Measurements from ENCODE around the gene RIMS4.

Gene RIMS4

GRCh38 chr20:44807051-44807683 lies 3.2 kb downstream of the RIMS4 start:
- H3K4me2 ChIP-seq (ENCODE audit: low read length) = no peak overlapping the region
- no peaks in the 10 kb centered on the region for H3K9me3 ChIP-seq (replicated peaks; ENCODE audit: low read length)
- H3K4me1 ChIP-seq (ENCODE audit: control insufficient read depth, insufficient read depth, low read length) = no peaks in the 10 kb centered on the region
- H3K9ac ChIP-seq (ENCODE audit: low read depth, low read length) = no peak overlapping the region
- no peak overlapping the region for H3K4me3 ChIP-seq (ENCODE audit: low read length)
- H3K36me3 ChIP-seq (ENCODE audit: insufficient read depth, low read length) = no peaks in the 10 kb centered on the region
- H3K27me3 ChIP-seq (ENCODE audit: control insufficient read depth, insufficient read depth, low read length) = peaks cover 83% of the 10 kb centered on the region

GRCh38 chr20:44805979-44806620 lies 4.2 kb downstream of the RIMS4 start:
- no peak overlapping the region for H3K4me2 ChIP-seq (ENCODE audit: low read length)
- no peak overlapping the region for H3K4me3 ChIP-seq (ENCODE audit: low read length)
- H3K36me3 ChIP-seq (ENCODE audit: insufficient read depth, low read length) = no peaks in the 10 kb centered on the region
- H3K9ac ChIP-seq (ENCODE audit: low read depth, low read length) = no peak overlapping the region
- H3K9me3 ChIP-seq (replicated peaks; ENCODE audit: low read length) = no peaks in the 10 kb centered on the region
- H3K27me3 ChIP-seq (ENCODE audit: control insufficient read depth, insufficient read depth, low read length) = peaks cover 77% of the 10 kb centered on the region
- H3K4me1 ChIP-seq (ENCODE audit: control insufficient read depth, insufficient read depth, low read length) = no peaks in the 10 kb centered on the region

DNA sequence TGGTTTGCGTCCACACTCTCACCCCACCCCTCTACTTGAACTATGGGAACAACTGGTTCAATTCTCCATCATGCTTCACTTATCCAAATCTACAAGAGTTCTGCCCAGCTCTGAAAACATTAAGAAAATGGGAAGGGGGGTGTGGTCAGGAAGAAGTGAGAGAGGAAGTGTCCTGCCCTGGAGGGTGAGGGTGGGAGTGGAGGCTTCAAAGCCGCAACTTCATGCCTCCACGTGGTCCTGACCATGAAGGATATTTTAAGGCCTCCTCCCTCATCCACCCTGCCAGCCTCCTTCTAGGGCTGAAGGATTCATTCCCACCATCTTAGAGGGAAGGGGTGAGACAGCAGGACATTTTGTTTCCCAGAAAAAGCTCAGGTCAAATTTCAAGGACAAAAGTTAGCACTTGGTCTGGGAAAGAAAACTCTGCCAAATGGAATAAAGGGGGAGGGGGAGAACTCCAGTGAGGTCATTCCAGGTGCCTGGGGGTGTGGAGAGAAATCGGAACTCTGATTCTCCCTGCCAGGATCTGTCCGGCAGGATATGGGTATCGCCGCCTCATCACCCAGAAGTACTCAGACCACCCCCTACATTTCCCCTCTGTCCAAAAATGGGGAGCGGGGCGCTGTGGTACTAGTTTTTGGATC lies 4.9 kb downstream of the RIMS4 start:
- Histone ChIP-seq H3K36me3 (ENCODE audit: insufficient read depth, low read length) (no peaks in the 10 kb centered on the region), H3K27me3 (ENCODE audit: control insufficient read depth, insufficient read depth, low read length) (peaks cover 71% of the 10 kb centered on the region), H3K9me3 (replicated peaks; ENCODE audit: low read length) (no peaks in the 10 kb centered on the region), H3K4me1 (ENCODE audit: control insufficient read depth, insufficient read depth, low read length) (no peaks in the 10 kb centered on the region), H3K4me3 (ENCODE audit: low read length) (no peak overlapping the region), H3K9ac (ENCODE audit: low read depth, low read length) (no peak overlapping the region), H3K4me2 (ENCODE audit: low read length) (no peak overlapping the region)

DNA sequence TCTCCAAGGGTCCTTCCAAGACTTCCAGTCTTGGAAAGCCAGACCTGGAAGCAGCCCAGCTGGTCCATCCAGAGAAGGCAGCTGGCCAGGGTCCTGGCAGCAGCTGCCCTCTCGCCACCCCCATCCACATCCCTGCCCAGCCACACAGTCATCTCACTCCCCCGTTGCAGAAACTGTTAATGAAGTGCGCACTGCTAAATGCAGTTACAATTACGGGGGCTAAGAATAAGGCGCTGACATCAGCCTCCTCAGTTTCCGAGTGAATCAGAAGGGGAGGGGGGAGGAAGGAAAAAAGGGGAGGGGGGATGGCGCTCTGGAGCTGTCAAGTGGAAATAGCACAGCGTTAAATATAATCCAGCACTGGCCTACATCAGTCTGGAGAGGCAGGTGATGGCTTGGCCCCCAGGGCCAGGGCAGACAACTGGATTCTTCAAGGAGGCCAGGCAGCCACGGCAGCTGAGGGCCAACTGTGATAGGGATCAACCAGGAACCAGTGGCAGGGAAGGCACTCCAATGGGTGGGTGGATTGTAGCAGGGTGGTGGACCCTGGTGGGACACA lies 6.9 kb downstream of the RIMS4 start:
- Histone ChIP-seq H3K36me3 (ENCODE audit: insufficient read depth, low read length) (no peaks in the 10 kb centered on the region), H3K4me2 (ENCODE audit: low read length) (no peak overlapping the region), H3K27me3 (ENCODE audit: control insufficient read depth, insufficient read depth, low read length) (peaks cover 66% of the 10 kb centered on the region), H3K4me3 (ENCODE audit: low read length) (no peak overlapping the region), H3K4me1 (ENCODE audit: control insufficient read depth, insufficient read depth, low read length) (no peaks in the 10 kb centered on the region), H3K9me3 (replicated peaks; ENCODE audit: low read length) (no peaks in the 10 kb centered on the region), H3K9ac (ENCODE audit: low read depth, low read length) (no peak overlapping the region)

DNA sequence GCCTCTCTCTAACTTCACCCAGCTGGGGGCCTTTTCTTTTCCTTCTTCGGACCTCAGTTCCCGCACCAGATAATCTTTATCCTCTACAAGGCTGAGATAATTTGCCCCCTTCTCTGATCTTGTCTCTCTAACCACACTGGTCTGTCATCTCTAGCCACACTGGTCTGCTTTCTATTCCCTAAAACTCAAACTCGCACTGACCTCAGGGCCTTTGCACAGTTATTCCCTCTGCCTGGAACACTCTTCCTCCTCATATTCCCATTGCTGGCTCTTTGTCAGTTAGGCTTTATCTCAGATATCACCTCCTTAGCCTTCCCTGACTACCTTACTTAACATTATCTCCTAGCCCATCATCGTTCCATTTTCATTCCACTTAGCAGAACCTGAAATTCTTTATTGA lies 7.6 kb downstream of the RIMS4 start:
- H3K9me3 ChIP-seq (replicated peaks; ENCODE audit: low read length) = no peaks in the 10 kb centered on the region
- H3K4me2 ChIP-seq (ENCODE audit: low read length) = no peak overlapping the region
- H3K4me3 ChIP-seq (ENCODE audit: low read length) = no peak overlapping the region
- no peak overlapping the region for H3K9ac ChIP-seq (ENCODE audit: low read depth, low read length)
- H3K27me3 ChIP-seq (ENCODE audit: control insufficient read depth, insufficient read depth, low read length) = peaks cover 66% of the 10 kb centered on the region
- H3K4me1 ChIP-seq (ENCODE audit: control insufficient read depth, insufficient read depth, low read length) = no peaks in the 10 kb centered on the region
- H3K36me3 ChIP-seq (ENCODE audit: insufficient read depth, low read length) = no peaks in the 10 kb centered on the region

- Histone ChIP-seq H3K9me3 (replicated peaks; ENCODE audit: low read length) (no peaks in the 10 kb centered on the region), H3K27me3 (ENCODE audit: control insufficient read depth, insufficient read depth, low read length) (peaks cover 71% of the 10 kb centered on the region)
Observed at GRCh38 chr20:44800391-44801046, 9.8 kb downstream of the RIMS4 start.

GRCh38 chr20:44799691-44800090 lies 10.7 kb downstream of the RIMS4 start:
- no peaks in the 10 kb centered on the region for H3K9me3 ChIP-seq (replicated peaks; ENCODE audit: low read length)
- H3K4me3 ChIP-seq (ENCODE audit: low read length) = no peak overlapping the region
- H3K4me1 ChIP-seq (ENCODE audit: control insufficient read depth, insufficient read depth, low read length) = no peaks in the 10 kb centered on the region
- peaks cover 72% of the 10 kb centered on the region for H3K27me3 ChIP-seq (ENCODE audit: control insufficient read depth, insufficient read depth, low read length)
- no peak overlapping the region for H3K4me2 ChIP-seq (ENCODE audit: low read length)
- no peak overlapping the region for H3K9ac ChIP-seq (ENCODE audit: low read depth, low read length)
- no peaks in the 10 kb centered on the region for H3K36me3 ChIP-seq (ENCODE audit: insufficient read depth, low read length)

More at GRCh38 chr20:44800391-44801046, 9.8 kb downstream of the RIMS4 start:
- Histone ChIP-seq H3K4me1 (ENCODE audit: control insufficient read depth, insufficient read depth, low read length) (no peaks in the 10 kb centered on the region), H3K4me3 (ENCODE audit: low read length) (no peak overlapping the region), H3K9ac (ENCODE audit: low read depth, low read length) (no peak overlapping the region), H3K4me2 (ENCODE audit: low read length) (no peak overlapping the region), H3K36me3 (ENCODE audit: insufficient read depth, low read length) (no peaks in the 10 kb centered on the region)

GRCh38 chr20:44796758-44797457 lies 13.4 kb downstream of the RIMS4 start:
- Histone ChIP-seq H3K4me1 (ENCODE audit: control insufficient read depth, insufficient read depth, low read length) (no peaks in the 10 kb centered on the region), H3K9ac (ENCODE audit: low read depth, low read length) (no peak overlapping the region), H3K9me3 (replicated peaks; ENCODE audit: low read length) (no peaks in the 10 kb centered on the region), H3K27me3 (ENCODE audit: control insufficient read depth, insufficient read depth, low read length) (peaks cover 53% of the 10 kb centered on the region), H3K36me3 (ENCODE audit: insufficient read depth, low read length) (no peaks in the 10 kb centered on the region), H3K4me2 (ENCODE audit: low read length) (no peak overlapping the region), H3K4me3 (ENCODE audit: low read length) (no peak overlapping the region)

DNA sequence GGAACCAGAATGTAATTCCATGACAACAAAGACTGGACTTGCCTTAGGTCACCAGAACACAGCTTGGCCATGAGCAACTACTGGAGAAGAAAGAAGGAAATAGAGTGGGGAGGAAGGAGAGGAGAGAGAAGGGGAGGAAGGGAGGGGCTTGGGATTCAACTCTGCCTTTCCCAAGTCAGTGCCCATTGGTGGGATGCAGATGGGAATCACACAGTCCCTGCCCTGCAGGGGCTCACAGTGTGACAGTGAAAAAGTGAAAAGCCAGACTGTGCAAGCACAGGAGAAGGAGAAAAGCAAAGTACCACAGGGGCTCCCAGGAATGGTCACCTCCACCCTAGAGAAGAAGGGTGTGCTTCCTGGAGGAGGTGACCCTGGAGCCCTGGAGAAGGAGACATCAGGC lies 14.0 kb downstream of the RIMS4 start:
- H3K4me3 ChIP-seq (ENCODE audit: low read length) = no peak overlapping the region
- no peak overlapping the region for H3K9ac ChIP-seq (ENCODE audit: low read depth, low read length)
- H3K4me2 ChIP-seq (ENCODE audit: low read length) = no peak overlapping the region
- no peaks in the 10 kb centered on the region for H3K9me3 ChIP-seq (replicated peaks; ENCODE audit: low read length)
- H3K36me3 ChIP-seq (ENCODE audit: insufficient read depth, low read length) = no peaks in the 10 kb centered on the region
- H3K4me1 ChIP-seq (ENCODE audit: control insufficient read depth, insufficient read depth, low read length) = no peaks in the 10 kb centered on the region
- H3K27me3 ChIP-seq (ENCODE audit: control insufficient read depth, insufficient read depth, low read length) = peaks cover 57% of the 10 kb centered on the region

GRCh38 chr20:44795836-44796235 lies 14.5 kb downstream of the RIMS4 start:
- Histone ChIP-seq H3K4me3 (ENCODE audit: low read length) (no peak overlapping the region), H3K9me3 (replicated peaks; ENCODE audit: low read length) (no peaks in the 10 kb centered on the region), H3K9ac (ENCODE audit: low read depth, low read length) (no peak overlapping the region), H3K4me1 (ENCODE audit: control insufficient read depth, insufficient read depth, low read length) (no peaks in the 10 kb centered on the region), H3K27me3 (ENCODE audit: control insufficient read depth, insufficient read depth, low read length) (peaks cover 59% of the 10 kb centered on the region), H3K4me2 (ENCODE audit: low read length) (no peak overlapping the region), H3K36me3 (ENCODE audit: insufficient read depth, low read length) (no peaks in the 10 kb centered on the region)

DNA sequence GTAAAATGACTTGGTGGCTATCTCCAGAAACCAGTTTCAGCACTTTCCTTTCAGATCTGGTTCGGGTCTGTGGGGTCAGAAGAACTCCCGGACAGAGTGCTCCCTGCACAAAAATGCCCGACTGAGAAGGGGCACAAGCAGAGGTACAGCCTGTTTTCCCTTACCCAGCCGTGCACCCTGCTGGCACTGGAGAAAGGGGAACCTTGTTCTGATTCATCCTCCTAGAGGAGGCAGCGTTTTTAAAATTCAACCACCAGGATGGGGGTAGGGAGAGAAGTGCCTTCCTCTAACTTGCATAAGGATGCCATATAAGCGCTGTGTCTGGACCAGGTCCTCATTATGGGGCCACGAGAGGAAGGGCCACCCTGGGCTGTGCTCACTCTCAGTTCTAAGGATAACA lies 17.6 kb downstream of the RIMS4 start:
- Histone ChIP-seq H3K36me3 (ENCODE audit: insufficient read depth, low read length) (no peaks in the 10 kb centered on the region), H3K4me3 (ENCODE audit: low read length) (no peak overlapping the region), H3K4me2 (ENCODE audit: low read length) (no peak overlapping the region), H3K27me3 (ENCODE audit: control insufficient read depth, insufficient read depth, low read length) (peaks cover 63% of the 10 kb centered on the region), H3K9ac (ENCODE audit: low read depth, low read length) (no peak overlapping the region), H3K4me1 (ENCODE audit: control insufficient read depth, insufficient read depth, low read length) (no peaks in the 10 kb centered on the region), H3K9me3 (replicated peaks; ENCODE audit: low read length) (no peaks in the 10 kb centered on the region)

Measured in skeletal muscle satellite cell (primary cell).